Ishikawa (cell line): ENCODE results near the gene MYO1B.

Experiments used
- CEBPB ChIP-seq: IDR thresholded peaks from 2 replicates; pipeline ENCODE4 v1.6.1; 2012
- CREB1 ChIP-seq: IDR thresholded peaks from 2 replicates; pipeline ENCODE4 v1.6.1; 2012; ENCODE audit warnings: low read depth
- EGR1 ChIP-seq: IDR thresholded peaks from 2 replicates; pipeline ENCODE4 v1.6.1; 2012
- EP300 ChIP-seq: IDR thresholded peaks from 2 replicates; pipeline ENCODE4 v1.6.1; 2012; ENCODE audit warnings: borderline replicate concordance
- FOXM1 ChIP-seq: IDR thresholded peaks from 2 replicates; pipeline ENCODE4 v1.6.1; 2012; ENCODE audit warnings: low read depth, borderline replicate concordance
- NFIC ChIP-seq: IDR thresholded peaks from 2 replicates; pipeline ENCODE4 v1.6.1; 2012
- RAD21 ChIP-seq: IDR thresholded peaks from 2 replicates; pipeline ENCODE4 v1.6.1; 2012; ENCODE audit warnings: low read depth
- TAF1 ChIP-seq: IDR thresholded peaks from 2 replicates; pipeline ENCODE4 v1.6.1; 2012; ENCODE audit warnings: low read depth, mild to moderate bottlenecking
- TCF12 ChIP-seq: IDR thresholded peaks from 2 replicates; pipeline ENCODE4 v1.6.1; 2012; ENCODE audit warnings: low read depth
- TEAD4 ChIP-seq: IDR thresholded peaks from 2 replicates; pipeline ENCODE4 v1.6.1; 2012
- YY1 ChIP-seq: IDR thresholded peaks from 2 replicates; pipeline ENCODE4 v1.6.1; 2012; ENCODE audit warnings: low read depth
- ZBTB7A ChIP-seq: IDR thresholded peaks from 2 replicates; pipeline ENCODE4 v1.6.1; 2012; ENCODE audit warnings: low read depth
- TF ChIP-seq, protein P1 (sequence below): IDR thresholded peaks from 2 replicates; pipeline ENCODE4 v1.6.1; 2012
- TF ChIP-seq, protein P2 (sequence below): IDR thresholded peaks from 2 replicates; pipeline ENCODE4 v1.6.1; 2012; ENCODE audit warnings: low read depth, mild to moderate bottlenecking
- TF ChIP-seq, protein P3 (sequence below): IDR thresholded peaks from 2 replicates; pipeline ENCODE4 v1.6.1; 2012

Gene MYO1B

DNA sequence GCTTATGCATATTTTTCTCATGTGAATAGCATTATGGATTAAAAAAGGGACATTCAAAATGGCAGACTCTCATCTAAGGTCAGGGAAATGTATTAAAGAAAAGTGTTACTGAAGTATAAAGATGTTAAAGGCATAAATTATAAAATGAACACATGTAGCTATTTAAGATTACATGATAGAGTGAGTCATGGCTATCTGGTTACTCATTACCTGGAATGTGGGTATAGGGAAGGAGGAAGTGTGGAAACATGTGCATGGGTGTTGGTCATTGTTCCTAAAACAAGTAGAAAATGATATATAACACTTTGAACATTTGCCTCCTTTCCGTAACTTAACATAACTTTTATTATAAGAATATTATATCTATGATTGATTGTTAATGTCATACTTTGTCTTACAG is 66.4 kb downstream of the MYO1B start:
- TF ChIP-seq CEBPB (no peak), TCF12 (no peak), TEAD4 (peak; percentile 41; the same call in 1 of the 2 replicates)
- TF ChIP-seq, protein P1, sequence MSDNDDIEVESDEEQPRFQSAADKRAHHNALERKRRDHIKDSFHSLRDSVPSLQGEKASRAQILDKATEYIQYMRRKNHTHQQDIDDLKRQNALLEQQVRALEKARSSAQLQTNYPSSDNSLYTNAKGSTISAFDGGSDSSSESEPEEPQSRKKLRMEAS: 0 out of 2 replicates have a peak, but pooled peaks have one; percentile 20

DNA sequence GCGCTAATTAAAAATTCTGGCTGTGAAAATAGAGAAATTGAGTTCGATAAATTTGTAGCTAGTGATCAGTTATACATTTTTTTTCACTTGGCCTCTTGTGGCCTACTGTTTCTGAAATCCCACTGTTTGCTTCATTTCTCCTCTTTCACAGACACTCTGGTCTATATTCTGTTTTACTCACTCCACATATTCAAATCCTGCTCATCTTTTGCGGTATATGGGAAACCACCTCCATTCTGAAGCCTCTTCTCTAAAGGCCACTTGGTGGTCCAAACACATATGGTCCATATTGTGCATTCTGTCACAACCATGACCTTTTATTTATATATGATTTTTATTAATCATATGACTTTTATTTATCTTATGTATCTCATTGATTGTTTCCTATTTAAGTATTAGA is 67.0 kb downstream of the MYO1B start:
- no peak for TF ChIP-seq CREB1
- no peak for TF ChIP-seq ZBTB7A
- TF ChIP-seq NFIC: no peak
- no peak for TF ChIP-seq TAF1
- no peak for TF ChIP-seq EP300
- no peak for TF ChIP-seq FOXM1
- TF ChIP-seq CEBPB: no peak
- TF ChIP-seq, protein P2, sequence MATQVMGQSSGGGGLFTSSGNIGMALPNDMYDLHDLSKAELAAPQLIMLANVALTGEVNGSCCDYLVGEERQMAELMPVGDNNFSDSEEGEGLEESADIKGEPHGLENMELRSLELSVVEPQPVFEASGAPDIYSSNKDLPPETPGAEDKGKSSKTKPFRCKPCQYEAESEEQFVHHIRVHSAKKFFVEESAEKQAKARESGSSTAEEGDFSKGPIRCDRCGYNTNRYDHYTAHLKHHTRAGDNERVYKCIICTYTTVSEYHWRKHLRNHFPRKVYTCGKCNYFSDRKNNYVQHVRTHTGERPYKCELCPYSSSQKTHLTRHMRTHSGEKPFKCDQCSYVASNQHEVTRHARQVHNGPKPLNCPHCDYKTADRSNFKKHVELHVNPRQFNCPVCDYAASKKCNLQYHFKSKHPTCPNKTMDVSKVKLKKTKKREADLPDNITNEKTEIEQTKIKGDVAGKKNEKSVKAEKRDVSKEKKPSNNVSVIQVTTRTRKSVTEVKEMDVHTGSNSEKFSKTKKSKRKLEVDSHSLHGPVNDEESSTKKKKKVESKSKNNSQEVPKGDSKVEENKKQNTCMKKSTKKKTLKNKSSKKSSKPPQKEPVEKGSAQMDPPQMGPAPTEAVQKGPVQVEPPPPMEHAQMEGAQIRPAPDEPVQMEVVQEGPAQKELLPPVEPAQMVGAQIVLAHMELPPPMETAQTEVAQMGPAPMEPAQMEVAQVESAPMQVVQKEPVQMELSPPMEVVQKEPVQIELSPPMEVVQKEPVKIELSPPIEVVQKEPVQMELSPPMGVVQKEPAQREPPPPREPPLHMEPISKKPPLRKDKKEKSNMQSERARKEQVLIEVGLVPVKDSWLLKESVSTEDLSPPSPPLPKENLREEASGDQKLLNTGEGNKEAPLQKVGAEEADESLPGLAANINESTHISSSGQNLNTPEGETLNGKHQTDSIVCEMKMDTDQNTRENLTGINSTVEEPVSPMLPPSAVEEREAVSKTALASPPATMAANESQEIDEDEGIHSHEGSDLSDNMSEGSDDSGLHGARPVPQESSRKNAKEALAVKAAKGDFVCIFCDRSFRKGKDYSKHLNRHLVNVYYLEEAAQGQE: no peak
- no peak for TF ChIP-seq TEAD4
- no peak for TF ChIP-seq RAD21

DNA sequence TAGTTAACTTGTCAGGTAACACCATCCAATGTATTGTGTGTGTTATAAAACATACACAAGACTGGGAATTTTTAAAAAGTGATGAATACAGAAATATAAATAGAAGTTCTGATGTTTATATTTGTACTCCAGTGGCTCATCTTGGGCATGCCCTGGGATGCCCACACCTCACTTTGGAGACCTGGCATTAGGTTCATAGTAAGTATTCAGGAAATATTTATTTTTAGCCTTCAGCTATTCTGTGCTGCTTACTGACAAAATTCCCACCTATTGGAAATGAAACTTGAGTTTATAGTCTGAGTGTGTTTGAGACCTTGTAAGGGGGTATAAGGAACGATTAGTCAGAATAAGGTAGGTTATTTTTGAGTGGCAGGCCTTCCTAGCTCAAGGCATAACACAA is 67.5 kb downstream of the MYO1B start:
- TF ChIP-seq CEBPB (no peak), YY1 (no peak), RAD21 (no peak), NFIC (no peak), EGR1 (no peak), CREB1 (no peak), TEAD4 (no peak), ZBTB7A (no peak), TCF12 (no peak), TAF1 (no peak), EP300 (no peak), FOXM1 (no peak)
- TF ChIP-seq, protein P3, sequence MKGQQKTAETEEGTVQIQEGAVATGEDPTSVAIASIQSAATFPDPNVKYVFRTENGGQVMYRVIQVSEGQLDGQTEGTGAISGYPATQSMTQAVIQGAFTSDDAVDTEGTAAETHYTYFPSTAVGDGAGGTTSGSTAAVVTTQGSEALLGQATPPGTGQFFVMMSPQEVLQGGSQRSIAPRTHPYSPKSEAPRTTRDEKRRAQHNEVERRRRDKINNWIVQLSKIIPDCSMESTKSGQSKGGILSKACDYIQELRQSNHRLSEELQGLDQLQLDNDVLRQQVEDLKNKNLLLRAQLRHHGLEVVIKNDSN: no peak
- TF ChIP-seq, protein P1: no peak
- TF ChIP-seq, protein P2: no peak

DNA sequence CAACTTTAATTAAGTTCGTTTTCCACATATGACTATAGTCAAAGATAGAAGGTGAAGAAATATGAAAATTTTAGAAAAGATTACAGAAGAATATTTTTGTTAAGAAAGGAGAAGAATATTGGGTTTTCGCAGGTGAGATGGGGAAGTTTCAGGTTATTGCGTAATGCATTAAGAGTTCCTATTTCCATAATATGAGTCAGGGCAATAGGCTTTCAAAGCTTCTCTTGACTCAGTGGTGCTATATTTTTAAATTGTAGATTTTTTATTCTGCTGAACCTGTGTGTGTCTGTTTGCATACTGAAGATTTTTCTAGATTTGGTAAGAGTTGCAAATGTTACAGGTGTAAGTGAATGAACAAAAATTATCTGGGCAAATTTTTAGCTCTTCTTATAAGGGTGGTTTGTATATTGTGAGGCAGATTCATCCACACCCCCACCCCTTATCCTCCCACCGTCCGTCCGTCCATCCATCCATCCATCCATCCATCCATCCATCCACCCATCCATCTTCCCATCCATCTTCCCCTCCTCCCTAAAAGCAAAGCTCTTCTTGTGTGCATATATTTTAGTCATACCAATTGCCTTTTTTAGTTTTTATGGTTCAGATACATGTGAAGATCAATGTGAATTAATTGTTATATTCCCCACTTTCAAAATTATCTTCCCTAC is 69.6 kb downstream of the MYO1B start:
- TF ChIP-seq, protein P3: no peak
- TF ChIP-seq CEBPB: peak; percentile 85

DNA sequence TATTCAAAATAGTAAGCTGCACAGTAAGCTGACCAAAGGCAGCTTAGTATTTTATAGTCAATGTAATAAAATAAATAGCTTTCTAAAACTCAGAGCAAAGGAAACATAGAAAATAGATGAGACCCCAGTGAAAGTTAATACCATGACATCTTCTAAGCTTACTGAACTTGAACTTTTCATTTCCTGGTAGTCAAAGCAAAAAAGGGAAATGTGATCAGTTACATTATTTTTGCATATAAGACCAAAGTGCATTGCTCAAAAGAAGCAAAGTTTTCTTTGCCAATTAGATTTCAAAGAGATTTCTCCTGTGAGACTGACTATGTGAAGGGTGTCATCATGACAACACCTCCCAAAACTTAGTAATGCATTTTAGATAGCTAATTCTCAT is 70.2 kb downstream of the MYO1B start:
- TF ChIP-seq, protein P1: no peak

DNA sequence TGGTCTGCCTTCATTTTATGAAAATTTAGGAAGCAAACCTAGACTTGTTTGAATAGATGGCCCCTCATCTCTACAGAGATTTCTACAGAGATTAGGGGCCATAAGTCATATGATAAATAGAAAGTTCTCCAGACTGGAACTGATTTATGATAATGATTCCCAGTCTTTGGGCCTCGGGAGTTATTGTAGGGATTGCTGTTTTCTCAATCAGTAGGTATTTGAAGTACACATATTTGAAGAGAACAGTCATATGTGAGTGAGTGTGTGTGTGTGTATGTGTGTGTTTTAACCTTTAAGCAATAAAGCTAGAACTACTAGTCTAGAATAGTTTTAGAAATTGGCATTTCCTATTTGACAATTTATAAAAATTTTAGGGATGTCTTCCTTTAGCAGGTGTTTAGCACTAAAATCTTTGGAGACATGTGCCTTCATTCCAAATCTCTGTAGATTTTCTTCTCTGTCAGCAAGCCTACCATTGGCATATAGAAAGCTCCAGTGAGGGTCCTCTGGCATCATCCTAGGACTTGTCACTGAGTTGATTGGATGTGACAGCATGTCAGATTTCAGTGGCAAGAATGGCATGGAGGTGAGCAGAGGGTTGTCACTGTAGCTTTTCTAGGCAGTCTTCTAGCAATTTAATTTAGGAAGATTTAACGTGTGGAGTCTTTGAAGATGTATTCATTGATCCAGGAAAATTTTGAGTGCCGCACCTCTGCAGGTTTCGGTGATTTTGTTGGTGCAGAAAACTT is 71.2 kb downstream of the MYO1B start:
- TF ChIP-seq FOXM1 (no peak), EP300 (no peak), RAD21 (no peak), EGR1 (no peak), ZBTB7A (no peak), CREB1 (no peak), TCF12 (no peak), NFIC (no peak)
- TF ChIP-seq, protein P2: no peak
